ENCODE data around the gene PCDH9. TPM values are rescaled to one million over a fixed set of nuclear protein-coding genes. Genes with fewer than 3 reads are reported as not detected.

Gene PCDH9, protein sequence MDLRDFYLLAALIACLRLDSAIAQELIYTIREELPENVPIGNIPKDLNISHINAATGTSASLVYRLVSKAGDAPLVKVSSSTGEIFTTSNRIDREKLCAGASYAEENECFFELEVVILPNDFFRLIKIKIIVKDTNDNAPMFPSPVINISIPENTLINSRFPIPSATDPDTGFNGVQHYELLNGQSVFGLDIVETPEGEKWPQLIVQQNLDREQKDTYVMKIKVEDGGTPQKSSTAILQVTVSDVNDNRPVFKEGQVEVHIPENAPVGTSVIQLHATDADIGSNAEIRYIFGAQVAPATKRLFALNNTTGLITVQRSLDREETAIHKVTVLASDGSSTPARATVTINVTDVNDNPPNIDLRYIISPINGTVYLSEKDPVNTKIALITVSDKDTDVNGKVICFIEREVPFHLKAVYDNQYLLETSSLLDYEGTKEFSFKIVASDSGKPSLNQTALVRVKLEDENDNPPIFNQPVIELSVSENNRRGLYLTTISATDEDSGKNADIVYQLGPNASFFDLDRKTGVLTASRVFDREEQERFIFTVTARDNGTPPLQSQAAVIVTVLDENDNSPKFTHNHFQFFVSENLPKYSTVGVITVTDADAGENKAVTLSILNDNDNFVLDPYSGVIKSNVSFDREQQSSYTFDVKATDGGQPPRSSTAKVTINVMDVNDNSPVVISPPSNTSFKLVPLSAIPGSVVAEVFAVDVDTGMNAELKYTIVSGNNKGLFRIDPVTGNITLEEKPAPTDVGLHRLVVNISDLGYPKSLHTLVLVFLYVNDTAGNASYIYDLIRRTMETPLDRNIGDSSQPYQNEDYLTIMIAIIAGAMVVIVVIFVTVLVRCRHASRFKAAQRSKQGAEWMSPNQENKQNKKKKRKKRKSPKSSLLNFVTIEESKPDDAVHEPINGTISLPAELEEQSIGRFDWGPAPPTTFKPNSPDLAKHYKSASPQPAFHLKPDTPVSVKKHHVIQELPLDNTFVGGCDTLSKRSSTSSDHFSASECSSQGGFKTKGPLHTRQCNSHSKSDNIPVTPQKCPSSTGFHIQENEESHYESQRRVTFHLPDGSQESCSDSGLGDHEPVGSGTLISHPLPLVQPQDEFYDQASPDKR (N-terminal part only)
- 1.9 TPM for total RNA-seq (ENCODE audit: unreplicated experiment)
- long read RNA-seq, full-length matches to known transcripts, result 1 of 1 reads
- long read RNA-seq, partial matches to known transcripts, result 0 of 1 reads
- long read RNA-seq, other reads (novel, unspliced or antisense), result 0 of 1 reads

DNA sequence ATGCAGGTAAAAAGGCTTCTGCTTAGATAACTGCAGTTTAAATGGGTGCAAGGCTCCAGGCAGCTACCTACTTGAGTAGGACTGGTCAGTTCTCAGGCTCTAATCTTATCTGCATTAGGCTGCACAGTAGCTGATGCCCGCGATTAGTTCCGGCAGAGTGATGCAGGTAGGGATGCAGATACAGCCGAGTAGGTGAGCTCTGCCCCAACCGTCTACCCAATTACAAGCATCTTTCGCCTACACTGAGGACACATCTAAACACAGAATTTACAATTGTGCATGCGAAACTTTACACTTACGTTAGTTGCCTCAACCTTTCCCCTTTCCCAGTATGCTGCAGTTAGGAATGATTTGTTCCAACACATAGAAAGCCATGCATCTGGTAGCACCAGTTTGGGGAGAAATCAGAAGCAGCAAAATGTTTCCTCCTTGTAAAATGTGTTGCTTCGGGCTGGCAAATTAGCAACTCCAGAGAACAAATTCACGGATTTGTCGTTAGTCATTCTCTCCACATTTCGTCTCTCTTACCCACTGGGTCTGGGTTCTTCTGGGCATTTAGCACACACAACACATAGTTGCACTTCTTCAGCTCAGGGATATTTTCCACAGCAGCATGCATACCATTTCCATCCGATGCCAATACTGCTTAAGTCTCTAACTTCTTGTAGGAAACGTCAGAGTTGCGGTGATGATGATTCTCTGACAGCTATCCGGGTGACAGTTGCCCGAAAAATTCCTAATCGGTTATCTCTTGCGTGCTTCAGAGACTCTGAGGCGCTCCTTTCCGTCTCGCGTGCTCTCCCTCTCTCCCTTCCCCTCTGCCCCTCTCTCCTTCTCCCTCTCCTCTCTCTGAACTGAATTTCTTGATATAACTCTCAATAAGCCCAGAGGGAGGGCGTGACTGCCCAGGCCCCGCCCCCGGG lies at the start of gene PCDH9:
Gene PCDH9, minus strand, starts transcription at position 856 of the 923 bp plus-strand sequence. CDS start 1,896 bp downstream, outside the sequence.
- Mint-ChIP-seq H3K4me3 (ENCODE audit: unreplicated experiment) (peak within 1 kb of the TSS; percentile 90), H3K36me3 (ENCODE audit: low read depth, unreplicated experiment) (no peaks in the 10 kb centered on the region), H3K27me3 (ENCODE audit: unreplicated experiment) (no peaks in the 10 kb centered on the region), H3K27ac (ENCODE audit: unreplicated experiment) (peak within 1 kb of the TSS; percentile 76), H3K4me1 (ENCODE audit: unreplicated experiment) (peaks cover 4% of the 10 kb centered on the region), H3K9me3 (ENCODE audit: unreplicated experiment) (no peaks in the 10 kb centered on the region)
- TF ChIP-seq, protein P1, sequence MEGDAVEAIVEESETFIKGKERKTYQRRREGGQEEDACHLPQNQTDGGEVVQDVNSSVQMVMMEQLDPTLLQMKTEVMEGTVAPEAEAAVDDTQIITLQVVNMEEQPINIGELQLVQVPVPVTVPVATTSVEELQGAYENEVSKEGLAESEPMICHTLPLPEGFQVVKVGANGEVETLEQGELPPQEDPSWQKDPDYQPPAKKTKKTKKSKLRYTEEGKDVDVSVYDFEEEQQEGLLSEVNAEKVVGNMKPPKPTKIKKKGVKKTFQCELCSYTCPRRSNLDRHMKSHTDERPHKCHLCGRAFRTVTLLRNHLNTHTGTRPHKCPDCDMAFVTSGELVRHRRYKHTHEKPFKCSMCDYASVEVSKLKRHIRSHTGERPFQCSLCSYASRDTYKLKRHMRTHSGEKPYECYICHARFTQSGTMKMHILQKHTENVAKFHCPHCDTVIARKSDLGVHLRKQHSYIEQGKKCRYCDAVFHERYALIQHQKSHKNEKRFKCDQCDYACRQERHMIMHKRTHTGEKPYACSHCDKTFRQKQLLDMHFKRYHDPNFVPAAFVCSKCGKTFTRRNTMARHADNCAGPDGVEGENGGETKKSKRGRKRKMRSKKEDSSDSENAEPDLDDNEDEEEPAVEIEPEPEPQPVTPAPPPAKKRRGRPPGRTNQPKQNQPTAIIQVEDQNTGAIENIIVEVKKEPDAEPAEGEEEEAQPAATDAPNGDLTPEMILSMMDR (IDR thresholded peaks at IDR 0.05; ENCODE audit: unreplicated experiment), result no peak
- DNase-seq (ENCODE audit: low spot score), result peak; percentile 6

DNA sequence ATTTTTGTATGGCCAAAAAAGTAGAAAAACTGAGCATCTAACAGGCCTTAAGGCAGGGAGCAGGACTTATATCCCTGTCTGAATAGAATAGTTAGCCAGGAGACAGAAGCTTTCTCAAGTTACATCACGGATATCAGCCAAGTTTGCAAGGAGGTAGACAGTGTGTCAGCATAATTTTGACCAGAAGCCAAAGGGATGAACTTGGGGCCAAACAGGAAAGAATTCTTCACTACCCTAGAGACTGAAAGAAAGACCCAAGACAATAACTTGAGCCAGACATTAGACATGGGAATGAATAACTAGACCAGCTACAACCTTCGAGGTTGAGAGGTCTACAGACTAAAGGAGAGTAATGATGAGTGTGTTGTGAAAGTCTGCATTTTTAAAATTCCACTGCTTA lies 48.1 kb upstream of the PCDH9 start:
- DNase-seq (ENCODE audit: low spot score), result no peak
- no peaks in the 10 kb centered on the region for H3K4me1 Mint-ChIP-seq (ENCODE audit: unreplicated experiment)
- H3K4me3 Mint-ChIP-seq (ENCODE audit: unreplicated experiment), result no peak overlapping the region
- H3K36me3 Mint-ChIP-seq (ENCODE audit: low read depth, unreplicated experiment), result no peaks in the 10 kb centered on the region
- H3K9me3 Mint-ChIP-seq (ENCODE audit: unreplicated experiment), result no peaks in the 10 kb centered on the region
- H3K27ac Mint-ChIP-seq (ENCODE audit: unreplicated experiment), result no peak overlapping the region
- TF ChIP-seq, protein P1 (IDR thresholded peaks at IDR 0.05; ENCODE audit: unreplicated experiment), result no peak
- no peaks in the 10 kb centered on the region for H3K27me3 Mint-ChIP-seq (ENCODE audit: unreplicated experiment)

DNA sequence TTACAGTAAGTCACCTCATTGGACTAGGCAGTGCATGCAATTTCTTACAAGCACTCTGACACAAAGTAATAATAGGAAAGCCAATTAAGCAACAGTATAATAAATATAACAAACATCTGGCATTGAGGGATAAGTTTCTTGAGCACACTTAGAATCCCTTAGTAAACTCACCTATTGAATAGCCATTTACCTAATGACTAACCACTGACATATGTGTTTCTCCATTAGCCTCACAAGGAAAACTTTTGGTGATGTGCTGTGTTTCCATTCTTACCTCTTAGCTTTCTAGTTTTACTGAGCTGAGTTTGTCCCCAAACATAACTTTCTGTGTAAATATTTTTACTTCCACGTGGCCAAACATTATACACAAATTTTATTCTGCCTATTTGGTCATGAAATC lies 47.4 kb upstream of the PCDH9 start:
- TF ChIP-seq, protein P1 (IDR thresholded peaks at IDR 0.05; ENCODE audit: unreplicated experiment), result no peak
- Mint-ChIP-seq H3K36me3 (ENCODE audit: low read depth, unreplicated experiment) (no peaks in the 10 kb centered on the region), H3K27ac (ENCODE audit: unreplicated experiment) (no peak overlapping the region), H3K4me3 (ENCODE audit: unreplicated experiment) (no peak overlapping the region), H3K9me3 (ENCODE audit: unreplicated experiment) (no peaks in the 10 kb centered on the region), H3K4me1 (ENCODE audit: unreplicated experiment) (no peaks in the 10 kb centered on the region), H3K27me3 (ENCODE audit: unreplicated experiment) (no peaks in the 10 kb centered on the region)
- no peak for DNase-seq (ENCODE audit: low spot score)

DNA sequence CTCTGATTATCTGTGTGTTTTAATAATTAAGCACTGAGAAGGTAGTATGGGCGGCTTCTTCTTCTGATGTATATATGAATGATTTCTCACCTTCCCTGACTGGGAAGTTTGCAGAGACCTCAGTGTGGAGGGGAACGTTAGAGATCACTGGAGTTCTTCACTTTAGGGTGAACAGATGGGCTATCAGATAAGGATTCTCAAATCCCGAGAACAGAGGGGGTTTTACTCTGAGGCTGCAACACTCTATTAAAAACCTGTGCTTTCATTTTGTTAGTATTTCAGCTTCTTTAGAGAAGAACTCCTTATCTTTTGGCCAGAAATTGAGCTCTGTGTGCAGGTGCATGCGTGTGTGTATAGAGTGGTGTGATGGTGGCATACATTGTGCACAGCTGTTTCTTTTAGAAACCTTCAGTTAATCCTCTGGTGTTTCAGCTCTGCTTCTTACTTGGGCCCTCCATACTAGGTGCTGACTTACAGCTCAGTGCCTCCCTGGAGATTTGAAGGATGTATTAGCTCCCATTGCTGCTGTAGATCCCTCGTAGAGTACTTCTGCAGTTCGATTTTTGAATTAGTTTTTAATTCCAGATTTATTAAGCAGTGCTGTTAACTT lies 45.3 kb upstream of the PCDH9 start:
- no peaks in the 10 kb centered on the region for H3K36me3 Mint-ChIP-seq (ENCODE audit: low read depth, unreplicated experiment)
- H3K27ac Mint-ChIP-seq (ENCODE audit: unreplicated experiment), result no peak overlapping the region
- DNase-seq (ENCODE audit: low spot score), result no peak
- TF ChIP-seq, protein P1 (IDR thresholded peaks at IDR 0.05; ENCODE audit: unreplicated experiment), result no peak
- no peaks in the 10 kb centered on the region for H3K9me3 Mint-ChIP-seq (ENCODE audit: unreplicated experiment)
- H3K4me3 Mint-ChIP-seq (ENCODE audit: unreplicated experiment), result no peak overlapping the region
- H3K4me1 Mint-ChIP-seq (ENCODE audit: unreplicated experiment), result no peaks in the 10 kb centered on the region
- no peaks in the 10 kb centered on the region for H3K27me3 Mint-ChIP-seq (ENCODE audit: unreplicated experiment)

Data from endothelial cell (in vitro differentiated cells).